Middle frontal gyrus (tissue), 1 donor: ENCODE results near the gene TMEM50A.
"Not testable (repeated sequence)": the region's sequence is repeated elsewhere in the genome, so short reads cannot be mapped to it uniquely, and the experiment has no call there.

Experiments used
- DNase-seq: peaks from one replicate; pipeline ENCODE4 v3.0.0-alpha.2; 2015; ENCODE audit warnings: low spot score; ENCODE audit errors: extremely low spot score

The TMEM50A gene

DNA sequence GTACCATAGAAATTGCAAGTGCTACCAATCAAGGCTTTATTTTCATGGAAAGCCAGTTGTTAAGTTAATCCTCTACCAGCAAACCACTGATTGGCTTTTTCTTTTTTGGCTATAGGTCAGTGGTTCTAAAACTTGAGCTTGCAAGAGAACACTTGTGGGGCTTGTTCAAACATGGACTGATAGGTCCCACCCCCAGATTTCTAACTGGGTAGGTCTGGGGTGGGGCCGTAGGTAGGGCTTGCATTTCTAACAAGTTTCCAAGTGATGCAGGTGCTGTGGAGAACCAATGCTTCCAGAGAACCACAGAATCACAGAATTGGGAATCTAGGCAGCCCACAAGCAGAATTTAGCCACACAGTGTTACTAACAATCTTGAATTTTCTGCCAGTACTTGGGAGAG is 45.7 kb downstream of the TMEM50A start:
- DNase-seq, result not testable (repeated sequence)

DNA sequence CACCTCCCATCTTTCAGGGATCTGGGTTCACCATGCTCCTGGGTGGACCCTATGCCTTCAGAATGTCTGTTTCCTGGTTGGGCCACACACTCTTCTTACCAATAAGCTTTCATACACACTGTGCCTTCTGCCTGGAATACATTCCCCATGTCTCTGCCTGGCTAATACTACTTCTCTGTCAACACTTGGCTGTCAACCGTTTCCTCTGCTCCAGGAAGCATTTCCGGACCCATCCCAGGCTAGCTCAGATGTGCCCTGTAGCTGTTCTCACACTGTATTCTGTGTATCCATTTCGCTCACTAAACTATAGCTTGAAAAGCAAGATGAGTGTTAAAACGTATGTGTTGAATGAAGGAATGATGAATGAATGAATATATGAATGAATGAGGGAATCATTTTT is 49.0 kb downstream of the TMEM50A start:
- not testable (repeated sequence) for DNase-seq

DNA sequence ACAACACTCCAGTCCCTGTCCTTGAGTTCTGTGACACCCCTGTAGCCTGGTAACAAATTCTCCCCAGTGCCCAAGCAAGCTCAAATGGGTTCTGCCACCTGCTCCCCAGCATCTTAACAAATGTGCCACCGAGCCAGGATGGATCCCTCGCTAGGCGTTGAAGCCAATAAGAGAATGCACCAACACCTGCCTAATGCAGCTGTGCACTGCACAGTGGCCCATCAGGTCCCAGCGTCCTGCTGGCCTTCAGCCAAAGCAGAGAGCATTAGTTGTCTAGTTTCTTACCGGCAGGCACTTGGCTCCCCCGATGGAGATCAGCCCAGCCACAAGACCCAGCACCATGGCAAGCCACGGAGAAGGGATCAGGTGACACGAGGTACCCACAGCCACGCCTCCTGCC is 50.6 kb downstream of the TMEM50A start:
- not testable (repeated sequence) for DNase-seq

DNA sequence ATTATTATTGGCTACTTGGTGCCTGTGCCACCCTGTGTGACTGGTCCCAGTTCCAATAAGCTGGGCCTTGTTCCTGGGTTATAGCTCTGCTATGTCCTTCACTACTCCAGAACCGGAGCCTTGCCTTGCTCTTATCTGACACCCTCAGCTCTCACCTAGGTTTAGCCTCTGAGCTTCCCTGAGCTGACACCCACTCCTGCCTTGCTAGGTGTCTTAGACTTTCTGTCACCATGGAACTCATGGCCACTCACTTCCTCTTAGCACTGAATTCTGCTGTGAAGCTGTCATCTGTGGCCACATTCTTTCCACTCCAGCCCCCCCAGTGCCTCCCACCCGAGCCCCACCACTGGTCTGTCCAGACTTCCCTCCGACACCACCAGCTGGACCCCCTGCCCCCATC is 51.6 kb downstream of the TMEM50A start:
- not testable (repeated sequence) for DNase-seq

DNA sequence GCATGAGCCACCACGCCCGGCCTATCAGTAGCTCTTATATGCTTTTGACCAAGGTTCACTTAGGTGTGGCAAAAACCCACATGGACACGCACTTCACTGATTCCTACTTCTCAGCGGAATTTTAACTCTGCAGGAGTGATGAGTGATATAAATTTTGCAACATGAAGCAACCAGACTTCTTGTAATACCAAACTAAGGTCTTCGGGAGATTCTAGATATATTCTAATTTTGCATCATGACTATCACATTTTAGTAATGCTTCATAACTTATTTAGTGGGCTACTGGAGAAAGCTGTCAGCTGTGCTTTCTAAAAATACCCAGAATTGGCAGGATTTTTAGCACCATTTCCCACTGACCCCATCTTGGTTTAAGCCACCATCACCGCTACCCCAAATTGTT is 54.7 kb downstream of the TMEM50A start:
- no peak for DNase-seq

DNA sequence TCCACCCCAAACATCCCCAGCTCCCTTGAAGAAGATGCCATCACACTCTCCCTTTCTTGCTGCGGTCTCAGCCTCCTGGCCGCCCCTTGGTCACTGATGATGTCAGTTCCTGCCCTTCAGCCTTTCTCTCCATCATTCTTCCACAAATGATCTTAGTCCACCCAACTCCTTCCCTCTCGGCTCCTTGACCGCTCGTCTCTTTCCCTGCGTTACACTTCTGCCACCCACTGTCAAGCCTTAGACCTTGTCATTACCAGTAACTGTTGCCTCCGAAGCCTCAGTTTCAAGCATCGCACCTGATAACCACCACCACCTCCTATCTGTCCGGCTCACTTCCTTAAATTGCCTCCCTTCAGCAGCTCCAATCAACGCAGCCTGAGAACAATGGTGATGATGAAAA is 59.4 kb downstream of the TMEM50A start:
- DNase-seq, result not testable (repeated sequence)

DNA sequence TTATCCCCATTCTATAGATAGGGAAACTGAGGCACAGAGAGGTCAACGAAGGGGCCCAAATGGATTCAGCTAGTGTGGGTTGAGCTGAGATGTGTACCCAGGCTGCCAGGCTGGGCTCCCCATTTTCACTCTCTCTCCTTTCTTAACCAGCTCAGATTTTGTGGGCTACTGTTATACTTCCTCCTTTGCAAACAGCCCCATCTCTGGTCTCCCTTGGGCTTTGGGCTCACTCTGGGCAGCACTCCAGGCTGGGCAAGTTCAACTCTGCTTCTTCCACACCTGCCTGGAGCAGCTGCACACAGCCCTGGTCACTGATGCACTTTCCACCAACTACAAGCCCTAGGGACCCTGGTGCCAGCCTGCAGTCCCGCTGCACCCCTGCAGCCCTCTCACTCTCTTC is 59.9 kb downstream of the TMEM50A start:
- not testable (repeated sequence) for DNase-seq

DNA sequence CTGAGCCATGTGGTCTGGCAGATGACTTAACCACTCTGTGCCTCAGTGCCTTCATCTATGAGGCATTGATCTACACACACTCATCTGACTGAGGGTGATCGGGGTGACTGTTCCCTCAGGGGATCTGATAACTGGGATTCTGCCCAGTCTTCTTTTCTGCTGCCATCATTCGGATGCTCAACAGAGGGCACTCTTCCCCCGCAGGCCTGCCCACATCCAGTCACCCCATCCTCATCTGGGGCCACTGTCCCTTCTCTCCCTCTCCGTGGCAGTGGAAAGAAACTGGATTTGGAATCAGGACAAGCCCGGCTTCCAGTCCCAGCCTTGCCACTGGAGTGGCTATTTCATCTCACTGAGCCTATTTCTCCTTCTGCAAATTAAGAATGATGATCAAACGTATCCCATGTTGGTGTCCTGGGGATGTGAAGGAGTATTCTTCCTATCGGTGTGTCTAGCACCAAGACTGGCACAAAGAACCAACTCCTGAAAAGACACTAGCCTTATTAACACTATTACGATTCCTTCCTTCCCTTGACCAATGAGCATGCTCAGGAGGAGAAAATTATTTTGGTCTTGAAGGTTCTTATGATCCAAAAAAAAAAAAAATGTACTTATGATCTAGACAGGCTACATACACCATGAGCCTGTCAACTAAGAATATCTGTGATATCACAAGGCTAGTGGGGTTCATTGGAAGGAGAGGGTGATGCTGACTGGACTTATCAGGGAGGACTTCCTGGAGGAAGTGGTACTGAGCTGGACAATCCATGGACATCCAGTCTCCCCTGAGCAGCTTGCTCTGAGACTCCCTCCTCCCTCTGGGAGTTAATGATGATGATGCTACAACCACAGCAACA is 65.0 kb downstream of the TMEM50A start:
- not testable (repeated sequence) for DNase-seq

DNA sequence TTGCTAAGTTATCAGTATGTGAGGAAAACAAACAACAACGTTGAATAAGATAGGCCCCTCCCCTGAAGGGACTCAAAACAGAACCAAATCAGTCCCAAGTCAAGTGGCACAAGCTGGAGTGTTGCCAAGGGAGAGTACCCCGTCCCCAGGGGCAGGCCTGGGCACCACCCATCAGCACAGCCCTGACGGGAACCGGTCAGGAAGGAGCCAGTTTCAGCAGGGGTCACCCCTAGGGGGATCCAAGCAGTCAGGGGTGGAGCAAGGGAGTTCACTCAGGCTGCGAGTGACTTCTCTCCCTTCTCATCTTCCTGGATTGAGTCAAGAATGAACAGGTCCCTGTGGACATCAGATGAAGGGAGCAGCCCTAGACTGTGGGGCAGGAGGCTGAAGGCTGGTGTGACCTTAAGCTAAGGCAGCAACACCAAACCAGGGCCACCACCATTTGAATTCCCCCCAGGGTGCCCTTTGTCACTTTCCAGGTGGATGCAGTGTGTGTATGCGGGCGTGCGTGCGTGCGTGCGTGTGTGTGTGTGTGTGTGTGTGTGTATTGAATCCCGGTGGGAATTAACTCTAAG is 67.7 kb downstream of the TMEM50A start:
- DNase-seq, result not testable (repeated sequence)

DNA sequence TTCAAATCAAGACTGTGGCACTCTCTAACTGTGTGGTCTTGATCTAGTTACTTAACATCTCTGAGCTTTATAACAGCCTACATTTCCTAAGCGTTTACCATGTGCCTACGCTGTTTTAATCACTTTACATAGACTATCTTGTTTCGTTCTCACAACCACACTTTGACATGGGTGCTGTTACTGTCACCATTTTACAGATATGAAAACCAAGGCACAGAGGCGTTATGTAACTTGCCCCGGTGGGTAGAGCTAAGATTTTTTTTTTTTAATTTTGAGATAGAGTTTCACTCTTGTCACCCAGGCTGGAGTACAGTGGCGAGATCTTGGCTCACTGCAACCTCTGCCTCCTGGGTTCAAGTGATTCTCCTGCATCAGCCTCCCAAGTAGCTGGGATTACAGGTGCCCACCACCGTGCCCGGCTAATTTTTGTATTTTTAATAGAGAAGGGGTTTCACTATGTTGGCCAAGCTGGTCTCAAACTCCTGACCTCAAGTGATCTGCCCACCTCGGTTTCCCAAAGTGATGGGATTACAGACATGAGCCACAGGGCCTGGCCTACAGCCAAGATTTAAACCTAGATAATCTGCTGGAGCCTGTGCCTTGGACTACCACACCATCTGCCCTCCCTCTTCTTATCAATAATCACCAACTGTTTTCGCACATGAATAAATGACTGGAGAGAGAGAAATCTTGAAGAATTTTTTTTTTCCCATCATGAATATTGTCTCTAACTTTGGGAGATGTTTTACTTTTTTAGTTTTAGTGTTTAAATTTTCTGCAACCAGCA is 71.7 kb downstream of the TMEM50A start:
- DNase-seq, result not testable (repeated sequence)
